ENCODE results near the gene PRRX2. TPM values are rescaled to one million over a fixed set of nuclear protein-coding genes. Genes with fewer than 3 reads are reported as not detected.

The PRRX2 gene
- total and polyA plus RNA-seq, 9 of the 15 experiments (the other 6 are each of a cell fraction or from before 2014, with no cell fraction given) = 0.21 TPM; not detected in 8

- TF ChIP-seq, protein P1, sequence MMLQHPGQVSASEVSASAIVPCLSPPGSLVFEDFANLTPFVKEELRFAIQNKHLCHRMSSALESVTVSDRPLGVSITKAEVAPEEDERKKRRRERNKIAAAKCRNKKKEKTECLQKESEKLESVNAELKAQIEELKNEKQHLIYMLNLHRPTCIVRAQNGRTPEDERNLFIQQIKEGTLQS (IDR thresholded peaks at IDR 0.05) = peak; percentile 74
- TF ChIP-seq, protein P1 (CRISPR knock-in tag; conservative IDR thresholded peaks at IDR 0.05) = no peak
- peak; percentile 79; the same call in 1 of the 2 replicates for TF ChIP-seq JUN (IDR thresholded peaks at IDR 0.05; ENCODE audit: borderline replicate concordance, low read depth, low read length)
- no peak for TF ChIP-seq JUN (CRISPR knock-in tag; IDR thresholded peaks at IDR 0.05; ENCODE audit: borderline replicate concordance)
- TF ChIP-seq FOSL1 (tag; conservative IDR thresholded peaks at IDR 0.05) = peak; percentile 97
- TF ChIP-seq SMARCC2 (IDR thresholded peaks at IDR 0.05; ENCODE audit: low read depth) = 0 out of 2 replicates have a peak, but pooled peaks have one; percentile 47
- no peak for TF ChIP-seq PREB (CRISPR knock-in tag; IDR thresholded peaks at IDR 0.05)
- no peak for TF ChIP-seq RBM22 (IDR thresholded peaks at IDR 0.05; ENCODE audit: low read depth, low read length, poor library complexity, severe bottlenecking)
- TF ChIP-seq, protein P2, sequence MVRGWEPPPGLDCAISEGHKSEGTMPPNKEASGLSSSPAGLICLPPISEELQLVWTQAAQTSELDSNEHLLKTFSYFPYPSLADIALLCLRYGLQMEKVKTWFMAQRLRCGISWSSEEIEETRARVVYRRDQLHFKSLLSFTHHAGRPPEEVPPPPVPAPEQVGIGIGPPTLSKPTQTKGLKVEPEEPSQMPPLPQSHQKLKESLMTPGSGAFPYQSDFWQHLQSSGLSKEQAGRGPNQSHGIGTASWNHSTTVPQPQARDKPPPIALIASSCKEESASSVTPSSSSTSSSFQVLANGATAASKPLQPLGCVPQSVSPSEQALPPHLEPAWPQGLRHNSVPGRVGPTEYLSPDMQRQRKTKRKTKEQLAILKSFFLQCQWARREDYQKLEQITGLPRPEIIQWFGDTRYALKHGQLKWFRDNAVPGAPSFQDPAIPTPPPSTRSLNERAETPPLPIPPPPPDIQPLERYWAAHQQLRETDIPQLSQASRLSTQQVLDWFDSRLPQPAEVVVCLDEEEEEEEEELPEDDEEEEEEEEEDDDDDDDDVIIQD (CRISPR knock-in tag; IDR thresholded peaks at IDR 0.05) = no peak
- no peak for TF ChIP-seq DEAF1 (CRISPR knock-in tag; IDR thresholded peaks at IDR 0.05)
- TF ChIP-seq VEZF1 (CRISPR knock-in tag; IDR thresholded peaks at IDR 0.05) = peak; percentile 35; the same call in 1 of the 2 replicates
- no peak for TF ChIP-seq ZNF280B (CRISPR knock-in tag; IDR thresholded peaks at IDR 0.05)
- peak; percentile 27; the same call in 1 of the 2 replicates for TF ChIP-seq CTBP1 (IDR thresholded peaks at IDR 0.05; ENCODE audit: borderline replicate concordance)
- TF ChIP-seq ESRRA (IDR thresholded peaks at IDR 0.05; ENCODE audit: borderline replicate concordance, low read depth) = peak; percentile 20; the same call in 1 of the 2 replicates
- TF ChIP-seq ZHX1 (conservative IDR thresholded peaks at IDR 0.05; ENCODE audit: low read length) = no peak
Measured at GRCh38 chr9:129656795-129657390, 8.6 kb upstream of the PRRX2 start (continued).

Measured in K562 (cell line).